8988T (cell line): ENCODE data around the gene ZNF665.
"Not testable (repeated sequence)": the region's sequence is repeated elsewhere in the genome, so short reads cannot be mapped to it uniquely, and the experiment has no call there.

Experiments used
- DNase-seq: peaks from one replicate; pipeline ENCODE4 v3.0.0; 2011

ZNF665 gene

DNA sequence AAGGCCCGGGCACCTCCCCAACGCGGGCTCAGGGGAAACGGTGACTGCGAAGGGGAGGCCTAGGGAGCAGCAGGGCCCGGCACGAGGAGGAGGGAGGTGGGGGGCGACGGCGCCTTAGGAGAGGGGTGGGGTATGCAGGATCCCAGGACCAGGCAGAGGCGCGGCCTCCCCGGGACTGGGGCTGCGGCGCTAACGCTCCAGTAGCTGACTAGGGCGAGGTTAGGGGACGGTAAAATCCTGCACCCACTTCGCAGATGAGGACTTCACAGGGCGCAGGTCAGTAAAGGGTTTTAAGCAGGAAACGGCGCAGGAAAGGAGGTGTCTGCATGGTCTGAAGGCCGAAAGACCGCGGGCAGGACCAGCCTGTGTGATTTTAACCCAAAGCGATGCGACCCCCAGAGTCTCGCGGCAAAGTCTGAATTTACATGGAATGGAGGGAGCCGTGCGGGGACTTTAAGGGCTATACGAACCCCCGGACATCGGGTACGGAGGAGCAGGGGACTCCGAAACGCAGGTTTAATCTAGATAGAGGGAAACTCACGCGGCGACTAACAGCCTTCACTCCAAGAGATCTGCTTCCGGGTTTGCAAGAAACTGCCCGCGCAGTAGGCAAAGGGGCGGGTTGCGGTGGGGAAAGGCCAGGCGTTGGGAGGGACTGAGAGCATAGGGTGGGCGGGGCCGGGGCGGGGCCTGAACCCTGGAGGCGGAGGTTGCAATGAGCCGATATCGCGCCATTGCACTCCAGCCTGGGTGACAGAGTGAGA, at the start of gene ZNF665:
ZNF665 (minus strand) TSS at position 588 of the 764 bp plus-strand sequence. CDS start 10,460 bp downstream, outside the sequence.
- DNase-seq, result no peak

DNA sequence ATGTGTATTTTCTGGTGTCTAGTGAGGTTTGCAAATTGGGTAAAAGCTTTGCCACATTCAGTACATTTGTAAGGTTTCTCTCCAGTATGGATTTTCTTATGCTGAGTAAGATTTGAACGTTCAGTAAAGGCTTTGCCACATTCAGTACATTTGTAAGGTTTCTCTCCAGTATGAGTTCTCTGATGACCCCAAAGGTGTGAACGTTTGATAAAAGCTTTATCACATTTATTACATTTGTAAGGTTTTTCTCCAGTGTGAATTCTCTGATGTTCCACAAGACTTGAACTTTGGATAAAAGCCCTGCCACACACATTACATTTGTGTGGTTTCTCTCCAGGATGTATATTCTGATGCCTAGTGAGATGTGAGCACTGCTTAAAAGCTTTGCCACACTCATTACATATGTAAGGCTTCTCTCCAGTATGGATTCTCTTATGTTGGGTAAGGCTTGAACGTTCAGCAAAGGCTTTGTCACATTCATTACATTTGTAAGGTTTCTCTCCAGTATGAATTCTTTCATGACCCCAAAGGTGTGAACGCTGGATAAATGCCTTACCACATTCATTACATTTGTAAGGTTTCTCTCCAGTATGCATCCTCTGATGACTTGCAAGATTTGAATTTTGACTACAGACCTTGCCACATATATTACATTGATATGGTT, 44.1 kb upstream of the ZNF665 start:
- no peak for DNase-seq

DNA sequence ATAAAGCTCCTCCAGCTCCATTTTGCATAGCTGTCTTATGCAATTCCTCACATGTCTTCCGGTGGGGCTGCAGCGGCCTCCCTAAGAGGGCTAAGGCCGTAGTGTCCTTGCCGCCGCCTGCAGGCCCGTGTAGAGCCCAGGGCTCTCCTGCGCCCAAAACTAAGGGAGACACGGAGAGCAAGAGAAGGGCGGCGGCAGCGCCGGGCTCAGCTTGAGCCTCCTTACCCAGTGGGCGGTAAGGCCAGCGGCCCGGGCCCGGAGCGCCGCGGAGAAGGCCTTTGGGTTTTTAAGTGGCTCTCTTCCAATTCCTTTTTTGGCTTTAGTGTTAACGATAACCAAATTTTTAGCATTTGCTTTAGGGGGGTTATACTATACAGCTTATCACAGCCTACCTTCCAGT, 31.4 kb upstream of the ZNF665 start:
- no peak for DNase-seq

DNA sequence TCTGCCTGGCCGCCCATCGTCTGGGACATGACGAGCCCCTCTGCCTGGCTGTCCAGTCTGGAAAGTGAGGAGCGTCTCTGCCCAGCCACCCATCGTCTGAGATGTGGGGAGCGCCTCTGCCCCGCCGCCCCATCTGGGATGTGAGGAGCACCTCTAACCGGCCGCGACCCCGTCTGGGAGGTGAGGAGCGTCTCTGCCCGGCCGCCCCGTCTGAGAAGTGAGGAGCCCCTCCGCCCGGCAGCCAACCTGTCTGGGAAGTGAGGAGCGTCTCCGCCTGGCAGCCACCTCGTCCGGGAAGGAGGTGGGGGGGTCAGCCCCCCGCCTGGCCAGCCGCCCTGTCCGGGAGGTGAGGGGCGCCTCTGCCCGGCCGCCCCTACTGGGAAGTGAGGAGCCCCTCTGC, 29.6 kb upstream of the ZNF665 start:
- not testable (repeated sequence) for DNase-seq

DNA sequence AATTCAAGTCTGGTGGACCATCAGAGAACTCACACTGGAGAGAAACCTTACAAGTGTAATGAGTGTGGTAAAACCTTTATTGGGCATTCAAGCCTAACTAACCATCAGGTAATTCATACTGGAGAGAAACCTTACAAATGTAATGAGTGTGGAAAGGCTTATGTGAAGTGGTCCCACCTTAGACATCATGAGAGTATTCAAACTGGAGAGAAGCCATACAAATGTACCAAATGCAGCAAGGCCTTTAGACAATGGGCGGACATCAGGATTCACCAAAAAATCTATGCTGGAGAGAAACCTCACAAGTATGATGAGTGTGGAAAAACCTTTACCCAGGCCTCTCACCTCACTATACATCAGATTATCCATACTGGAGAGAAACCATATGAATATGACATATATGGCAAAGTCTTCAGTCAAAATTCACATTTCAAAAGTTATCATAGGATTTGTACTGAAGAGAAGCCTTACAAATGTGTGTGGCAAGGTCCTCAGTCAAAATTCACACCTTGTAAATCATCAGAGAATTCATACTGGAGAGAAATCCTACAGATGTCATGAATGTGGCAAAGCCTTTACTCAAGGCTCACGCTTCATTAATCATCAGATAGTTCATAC, 19.7 kb upstream of the ZNF665 start:
- DNase-seq, result no peak

DNA sequence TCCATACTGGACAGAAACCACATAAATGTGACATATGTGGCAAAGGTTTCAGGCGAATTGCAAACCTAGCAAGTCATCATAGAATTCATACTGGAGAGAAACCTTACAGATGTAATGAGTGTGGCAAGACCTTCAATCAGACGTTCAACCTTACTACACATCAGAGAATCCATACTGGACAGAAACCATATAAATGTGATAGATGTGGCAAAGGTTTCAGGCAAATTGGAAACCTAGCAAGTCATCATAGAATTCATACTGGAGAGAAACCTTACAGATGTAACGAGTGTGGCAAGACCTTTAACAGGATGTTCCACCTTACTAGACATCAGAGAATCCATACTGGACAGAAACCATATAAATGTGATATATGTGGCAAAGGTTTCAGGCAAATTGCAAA, 18.4 kb upstream of the ZNF665 start:
- not testable (repeated sequence) for DNase-seq

DNA sequence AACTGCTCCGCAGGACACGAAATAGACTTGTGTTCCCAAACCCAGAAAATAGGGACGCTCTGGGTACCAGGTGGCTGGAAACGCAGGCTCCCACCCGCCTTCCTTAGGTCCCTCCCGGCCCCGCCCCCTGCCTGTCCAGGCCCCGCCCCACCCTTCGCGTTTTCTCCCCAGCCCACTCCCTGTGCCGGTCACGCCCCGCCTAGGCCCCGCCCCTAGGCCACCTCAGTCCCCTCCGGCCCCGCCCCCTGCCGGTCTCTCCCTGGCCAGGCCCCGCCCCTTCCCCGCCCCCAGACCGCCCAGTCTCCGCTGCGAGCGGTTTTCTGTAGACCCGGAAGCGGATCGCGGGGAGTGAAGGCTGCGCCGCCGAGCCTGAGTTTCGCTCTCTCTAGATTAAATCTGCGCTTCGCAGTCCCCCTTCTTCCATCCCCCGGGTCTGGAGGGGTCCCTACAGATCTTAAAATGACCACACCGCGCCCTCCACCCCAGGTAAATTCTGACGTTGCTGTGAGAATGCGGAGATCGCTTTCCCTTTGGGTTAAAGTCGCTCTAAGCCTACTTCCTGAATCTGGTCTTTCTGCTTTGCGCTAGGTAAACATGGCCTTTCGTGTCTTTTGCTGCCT, 3.7 kb upstream of the ZNF665 start:
- peak; percentile 72 for DNase-seq

DNA sequence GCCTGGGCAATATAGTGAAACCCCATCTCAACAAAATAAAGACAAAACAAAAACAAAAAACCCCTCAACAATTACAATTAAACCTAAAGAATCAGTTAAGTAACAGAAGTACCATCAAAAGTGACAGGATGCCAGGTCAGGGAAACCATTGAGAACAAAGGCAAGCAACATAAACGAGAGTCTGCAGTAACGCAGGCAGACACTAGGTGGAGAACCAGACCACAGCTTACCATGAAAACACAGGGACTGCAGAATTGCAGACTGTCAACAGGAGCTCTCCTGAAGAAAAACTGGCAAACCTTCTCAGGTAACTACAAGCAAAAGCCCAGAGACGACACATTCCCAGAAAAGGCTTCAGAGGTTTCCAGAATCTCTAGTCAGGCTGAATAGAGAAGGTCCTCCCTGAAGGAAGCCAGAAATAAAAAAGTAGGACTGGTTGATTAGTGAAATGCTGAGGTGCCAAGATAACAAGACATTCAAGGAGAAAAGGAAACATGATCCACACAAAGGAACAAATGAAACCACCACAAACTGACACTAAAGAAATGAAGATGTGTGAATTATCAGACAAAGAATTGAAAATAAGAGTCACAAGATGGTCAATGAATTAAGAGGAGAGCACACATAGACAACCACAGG, 2.2 kb upstream of the ZNF665 start:
- DNase-seq, result no peak

DNA sequence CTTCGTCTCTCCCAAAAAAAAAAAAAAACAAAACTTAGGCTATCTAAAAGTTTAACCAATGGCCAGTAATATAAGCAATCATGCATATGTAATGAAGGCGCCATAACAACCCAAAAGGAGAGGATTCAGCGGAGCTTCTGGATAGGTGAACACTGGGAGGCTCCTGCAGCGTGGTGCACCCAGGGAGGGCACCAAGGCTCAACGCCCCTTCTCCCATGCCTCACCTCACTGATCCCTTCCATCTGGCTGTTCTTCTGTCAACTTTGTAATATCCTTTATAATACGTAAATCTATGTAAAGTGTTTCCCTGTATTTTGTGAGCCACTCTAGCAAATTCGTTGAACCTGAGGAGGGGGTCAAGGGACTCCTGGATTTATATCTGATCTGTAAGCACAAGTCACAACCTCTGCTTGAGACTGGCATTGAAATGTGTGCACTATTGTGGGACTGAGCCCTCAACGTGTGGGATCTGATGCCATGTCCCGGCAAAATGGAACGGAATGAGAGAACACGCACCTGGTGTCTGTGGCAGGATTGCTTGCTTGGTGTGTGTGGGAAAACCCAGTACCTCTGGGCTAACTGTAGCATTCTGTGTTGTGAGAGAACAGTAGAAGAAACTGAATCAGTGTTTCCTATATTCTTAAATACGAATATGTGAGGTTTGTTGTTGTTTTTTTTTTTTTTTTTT, 521 bp upstream of the ZNF665 start:
- no peak for DNase-seq

DNA sequence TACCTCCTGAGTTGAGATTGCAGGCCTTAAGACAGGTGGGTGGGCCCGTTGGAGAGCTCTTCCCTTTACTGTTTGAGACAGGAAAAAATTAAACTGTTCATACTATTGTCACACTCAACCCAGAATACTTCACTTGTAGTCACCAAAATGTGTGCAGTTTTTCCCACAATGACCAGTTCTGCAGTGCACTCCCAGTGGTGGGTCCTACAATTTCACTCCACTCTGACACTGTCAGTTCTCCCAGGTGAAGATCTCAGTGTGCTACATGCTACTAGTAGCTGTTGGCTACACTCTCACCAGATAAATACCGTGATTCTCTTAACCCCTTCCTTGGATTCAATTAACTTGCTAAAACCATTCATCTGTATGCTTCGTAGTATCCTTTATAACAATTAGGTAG, 2.9 kb downstream of the ZNF665 start:
- DNase-seq, result no peak

DNA sequence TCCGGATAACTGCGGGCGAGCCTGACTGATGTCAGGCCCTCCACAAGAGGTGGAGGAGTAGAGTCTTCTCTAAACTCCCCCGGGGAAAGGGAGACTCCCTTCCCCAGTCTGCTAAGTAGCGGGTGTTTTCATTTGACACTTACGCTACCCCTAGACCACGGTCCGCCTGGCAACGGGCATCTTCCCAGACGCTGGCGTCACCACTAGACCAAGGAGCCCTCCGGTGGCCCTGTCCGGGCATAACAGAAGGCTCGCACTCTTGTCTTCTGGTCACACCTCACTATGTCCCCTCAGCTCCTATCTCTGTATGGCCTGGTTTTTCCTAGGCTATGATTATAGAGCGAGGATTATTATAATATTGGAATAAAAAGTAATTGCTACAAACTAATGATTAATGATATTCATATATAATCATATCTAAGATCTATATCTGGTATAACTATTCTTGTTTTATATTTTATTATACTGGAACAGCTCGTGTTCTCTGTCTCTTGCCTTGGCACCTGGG, 3.4 kb downstream of the ZNF665 start:
- not testable (repeated sequence) for DNase-seq

DNA sequence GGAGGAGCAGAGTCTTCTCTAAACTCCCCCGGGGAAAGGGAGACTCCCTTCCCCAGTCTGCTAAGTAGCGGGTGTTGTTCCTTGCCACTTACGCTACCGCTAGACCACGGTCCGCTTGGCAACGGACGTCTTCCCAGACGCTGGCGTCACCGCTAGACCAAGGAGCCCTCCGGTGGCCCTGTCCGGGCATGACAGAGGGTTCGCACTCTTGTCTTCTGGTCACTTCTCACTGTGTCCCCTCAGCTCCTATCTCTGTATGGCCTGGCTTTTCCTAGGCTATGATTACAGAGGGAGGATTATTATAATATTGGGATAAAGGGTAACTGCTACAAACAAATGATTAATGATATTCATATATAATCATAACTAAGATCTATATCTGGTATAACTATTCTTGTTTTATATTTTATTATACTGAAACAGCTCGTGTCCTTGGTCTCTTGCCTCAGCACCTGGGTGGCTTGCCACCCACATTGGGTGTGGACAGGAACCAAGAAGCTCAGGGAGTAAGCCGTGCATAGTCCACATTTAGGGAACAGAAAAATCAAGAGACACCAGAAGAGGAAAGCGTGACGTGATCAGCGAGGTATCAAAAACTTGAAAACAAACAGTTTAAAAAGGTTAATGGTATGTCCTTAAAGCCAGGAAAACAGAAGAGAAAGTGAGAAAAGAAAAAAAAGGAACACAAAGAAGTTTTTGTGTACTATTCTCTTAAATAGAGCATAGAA, 7.8 kb downstream of the ZNF665 start:
- not testable (repeated sequence) for DNase-seq

DNA sequence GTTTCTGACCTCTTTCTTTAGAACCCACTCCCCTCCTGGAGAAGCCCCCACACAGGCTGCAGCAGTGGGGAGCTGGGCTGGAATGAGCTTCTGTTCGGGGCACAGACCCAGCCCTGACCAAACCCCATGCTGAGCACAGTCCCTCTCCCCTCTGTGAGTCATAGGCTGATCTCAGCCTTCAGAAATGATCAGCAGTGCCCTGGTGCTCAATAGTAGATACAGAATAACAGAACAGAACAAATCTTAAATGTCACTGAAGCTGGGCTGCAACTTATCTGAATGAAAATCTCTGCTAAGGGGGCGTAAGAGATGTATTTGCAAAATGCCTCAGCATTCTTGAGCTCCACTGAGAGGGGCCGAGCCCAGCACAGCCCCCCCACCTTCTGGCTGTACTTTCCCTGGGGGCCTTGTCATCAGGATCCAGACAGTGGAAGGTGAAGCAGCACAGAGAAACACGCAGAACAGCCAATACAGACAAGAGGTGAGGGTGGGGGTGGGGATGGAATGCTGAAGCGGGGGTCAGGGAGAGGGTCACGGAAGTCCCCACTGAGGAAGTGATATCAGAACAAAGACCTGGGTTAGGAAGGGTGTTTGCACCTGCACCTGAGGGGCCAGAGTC, 9.9 kb downstream of the ZNF665 start:
- no peak for DNase-seq

DNA sequence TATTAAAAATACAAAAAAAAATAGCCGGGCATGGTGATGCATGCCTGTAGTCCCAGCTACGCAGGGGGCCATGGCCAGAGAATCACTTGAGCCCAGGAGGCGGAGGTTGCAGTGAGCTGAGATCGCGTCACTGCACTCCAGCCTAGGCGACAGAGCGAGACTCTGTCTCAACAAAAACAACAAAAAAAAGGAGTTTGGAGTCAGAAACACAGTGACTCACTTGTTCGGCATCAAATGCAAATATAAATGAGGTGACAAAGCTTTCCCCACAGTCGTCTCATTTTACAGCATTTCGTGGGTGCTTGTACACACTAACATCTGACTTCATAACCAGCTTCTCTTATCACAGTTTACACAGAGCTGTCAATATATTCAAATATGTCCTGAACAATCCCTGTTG, 11.0 kb downstream of the ZNF665 start:
- DNase-seq, result no peak

DNA sequence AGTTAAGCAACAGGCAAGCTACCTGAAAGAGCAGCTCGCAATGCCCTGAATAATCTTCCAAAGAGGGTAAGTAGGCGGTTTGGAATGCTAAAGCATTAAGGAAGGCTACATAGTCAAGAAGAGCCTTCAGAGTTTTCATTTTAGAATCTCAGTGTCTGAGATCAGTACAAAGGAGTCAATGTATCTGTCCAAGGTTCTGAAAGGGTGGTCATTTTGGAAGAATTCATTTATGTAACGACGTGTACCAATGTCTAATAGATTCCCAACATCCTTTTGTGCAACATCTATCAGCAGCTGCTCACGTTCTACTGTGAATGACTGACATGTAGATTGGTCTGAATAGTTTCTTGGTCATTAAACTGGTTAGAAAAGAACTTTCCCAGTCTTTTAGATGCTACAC, 15.2 kb downstream of the ZNF665 start:
- no peak for DNase-seq

DNA sequence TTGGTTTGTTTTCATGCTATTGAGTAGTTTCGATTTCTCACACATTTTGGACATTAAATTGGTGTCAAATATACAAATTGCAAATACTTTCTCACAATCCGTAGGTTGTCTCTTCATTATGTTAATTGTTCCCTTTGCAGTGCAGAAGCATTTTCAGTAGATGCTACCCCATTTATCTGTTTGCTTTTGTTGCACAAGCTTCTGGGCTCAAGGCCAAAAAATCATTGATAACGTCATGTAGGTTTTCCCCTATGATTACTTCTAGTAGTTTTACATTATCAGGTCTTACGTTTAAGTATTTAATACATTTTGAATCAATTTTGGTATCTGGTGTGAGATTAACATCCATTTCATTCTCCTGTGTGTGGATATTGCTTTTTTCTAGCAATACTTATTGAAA, 20.3 kb downstream of the ZNF665 start:
- DNase-seq, result no peak

DNA sequence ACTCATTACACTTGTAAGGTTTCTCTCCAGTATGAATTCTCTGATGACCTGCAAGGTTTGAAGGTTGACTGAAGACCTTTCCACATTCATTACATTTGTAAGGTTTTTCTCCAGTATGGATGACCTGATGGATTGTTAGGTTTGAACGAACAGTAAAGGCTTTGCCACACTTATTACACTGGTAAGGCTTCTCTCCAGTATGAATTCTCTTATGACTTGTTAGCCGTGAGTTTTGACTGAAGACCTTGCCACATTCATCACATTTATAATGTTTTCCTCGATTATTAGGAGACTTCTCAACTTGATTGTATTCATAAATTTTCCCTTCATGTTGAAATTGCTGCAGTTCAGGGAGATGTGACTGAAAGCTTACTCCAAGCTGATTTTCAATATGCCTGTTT, 27.5 kb downstream of the ZNF665 start:
- DNase-seq, result no peak

DNA sequence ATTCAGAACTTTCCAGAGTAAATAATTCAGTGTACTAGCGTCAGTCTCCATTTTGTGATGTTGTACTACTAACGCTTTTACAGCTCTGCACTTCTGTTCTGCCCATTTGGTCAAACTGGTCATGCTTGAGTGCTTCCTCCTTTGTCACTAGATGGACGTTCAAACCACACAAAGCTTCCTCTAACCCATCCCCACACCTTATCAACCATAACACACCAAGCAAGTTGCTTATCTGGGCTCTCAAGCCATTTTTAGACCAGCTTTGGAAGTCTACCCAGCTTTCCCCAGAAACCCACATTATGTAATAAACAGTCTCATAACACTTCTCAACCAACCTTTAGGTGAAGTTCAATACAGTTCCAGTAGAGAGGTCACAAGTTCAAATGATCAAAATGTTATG, 32.0 kb downstream of the ZNF665 start:
- DNase-seq, result no peak

DNA sequence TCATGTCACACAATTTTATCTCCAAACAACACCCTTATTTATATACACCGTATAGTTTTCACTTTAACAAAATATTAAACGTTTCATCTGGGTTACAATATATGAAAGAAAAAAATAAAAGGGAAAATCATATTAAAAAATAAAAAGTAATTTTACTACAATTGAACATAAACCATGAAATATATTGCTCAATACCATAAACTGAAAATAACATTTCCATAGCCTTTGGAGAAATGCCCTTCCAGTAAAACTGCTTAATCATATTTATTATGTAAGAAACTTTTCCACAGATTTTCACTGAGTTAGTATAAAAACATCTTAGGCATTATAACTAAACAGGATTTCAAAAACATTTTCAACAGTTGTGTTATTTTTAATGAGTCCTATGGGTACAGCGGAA, 32.8 kb downstream of the ZNF665 start:
- no peak for DNase-seq

DNA sequence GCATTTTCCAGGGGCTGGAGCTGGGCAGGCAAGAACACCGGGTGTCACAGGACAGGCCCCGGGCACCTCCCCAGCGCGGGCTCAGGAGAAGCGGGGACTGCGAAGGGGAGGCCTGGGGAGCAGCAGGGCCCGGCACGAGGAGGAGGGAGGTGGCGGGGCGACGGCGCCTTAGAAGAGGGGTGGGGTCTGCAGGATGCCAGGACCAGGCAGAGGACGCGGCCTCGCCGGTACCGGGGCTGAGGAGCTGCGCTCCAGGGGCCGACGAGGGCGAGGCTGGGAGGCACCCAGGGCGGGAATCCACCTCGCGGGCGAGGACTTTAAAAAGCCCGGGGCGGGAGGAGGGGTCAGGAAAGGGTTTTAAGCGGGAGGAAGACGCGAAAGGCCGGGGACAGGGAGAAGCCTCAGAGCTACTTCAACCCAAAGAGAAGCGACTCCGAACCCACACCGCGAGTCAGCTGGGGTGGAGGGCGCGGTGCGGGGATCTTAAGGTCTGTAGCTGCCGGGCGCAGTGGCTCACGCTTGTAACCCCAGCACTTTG, 35.0 kb downstream of the ZNF665 start:
- DNase-seq, result no peak

DNA sequence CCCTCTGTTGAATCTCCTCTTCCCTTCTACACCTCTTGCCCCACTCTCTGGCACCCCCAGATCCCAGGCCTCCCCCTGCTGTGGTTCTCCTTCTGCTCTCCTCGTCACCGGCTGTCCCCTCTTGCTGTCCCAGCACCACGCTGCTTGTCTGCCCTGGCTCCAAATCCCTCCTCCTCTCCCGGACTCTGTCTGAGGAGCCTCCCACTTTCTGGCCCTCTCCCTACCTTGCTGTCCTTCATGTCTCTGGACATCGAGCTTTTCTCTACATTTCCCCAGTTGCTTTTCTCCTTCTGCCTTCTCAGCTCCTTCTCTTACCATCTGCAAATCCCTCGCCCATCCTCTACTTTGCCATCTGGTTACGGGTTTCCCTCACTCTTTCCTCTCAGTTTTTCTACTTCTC, 35.5 kb downstream of the ZNF665 start:
- DNase-seq, result no peak
